ENCODE data around the gene HSPA4.

- TF ChIP-seq, protein P1, sequence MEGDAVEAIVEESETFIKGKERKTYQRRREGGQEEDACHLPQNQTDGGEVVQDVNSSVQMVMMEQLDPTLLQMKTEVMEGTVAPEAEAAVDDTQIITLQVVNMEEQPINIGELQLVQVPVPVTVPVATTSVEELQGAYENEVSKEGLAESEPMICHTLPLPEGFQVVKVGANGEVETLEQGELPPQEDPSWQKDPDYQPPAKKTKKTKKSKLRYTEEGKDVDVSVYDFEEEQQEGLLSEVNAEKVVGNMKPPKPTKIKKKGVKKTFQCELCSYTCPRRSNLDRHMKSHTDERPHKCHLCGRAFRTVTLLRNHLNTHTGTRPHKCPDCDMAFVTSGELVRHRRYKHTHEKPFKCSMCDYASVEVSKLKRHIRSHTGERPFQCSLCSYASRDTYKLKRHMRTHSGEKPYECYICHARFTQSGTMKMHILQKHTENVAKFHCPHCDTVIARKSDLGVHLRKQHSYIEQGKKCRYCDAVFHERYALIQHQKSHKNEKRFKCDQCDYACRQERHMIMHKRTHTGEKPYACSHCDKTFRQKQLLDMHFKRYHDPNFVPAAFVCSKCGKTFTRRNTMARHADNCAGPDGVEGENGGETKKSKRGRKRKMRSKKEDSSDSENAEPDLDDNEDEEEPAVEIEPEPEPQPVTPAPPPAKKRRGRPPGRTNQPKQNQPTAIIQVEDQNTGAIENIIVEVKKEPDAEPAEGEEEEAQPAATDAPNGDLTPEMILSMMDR (IDR thresholded peaks at IDR 0.05; ENCODE audit: low read depth, low read length) = no peak
- TF ChIP-seq EZH2phosphoT487 (IDR thresholded peaks at IDR 0.05; ENCODE audit: low read depth) = no peak
Observed at GRCh38 chr5:133154274-133155075, 102.7 kb downstream of the HSPA4 start.
